ENCODE results near the gene FAM177B. TPM values are rescaled to one million over a fixed set of nuclear protein-coding genes. Genes with fewer than 3 reads are reported as not detected.
"Not testable (repeated sequence)": the region's sequence is repeated elsewhere in the genome, so short reads cannot be mapped to it uniquely, and the experiment has no call there.

The FAM177B gene
- total and polyA plus RNA-seq, 2 experiments from 2014 or later: not detected

DNA sequence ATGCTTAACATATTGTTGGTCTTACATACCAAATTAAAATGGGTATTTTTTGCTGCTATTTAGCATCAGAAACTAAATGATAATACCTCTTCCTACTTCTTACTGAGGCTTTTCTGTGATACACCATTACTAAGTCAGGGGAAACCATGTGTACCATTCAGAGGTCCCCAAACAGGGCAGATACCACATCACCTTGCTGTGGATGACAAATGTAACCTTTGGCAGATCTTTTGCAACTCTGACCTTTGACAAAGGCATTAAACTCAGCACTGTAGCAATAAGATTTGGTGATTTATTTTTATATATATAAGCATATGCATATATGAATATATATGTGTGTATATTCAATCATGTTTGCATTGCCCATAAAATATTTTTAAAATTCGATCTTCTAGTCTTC lies 2.9 kb downstream of the FAM177B start:
- no peak for DNase-seq
- Histone ChIP-seq H3K9ac (no peak overlapping the region), H3F3A (ENCODE audit: insufficient read depth) (peaks cover 18% of the 10 kb centered on the region; the same call in 1 of the 2 replicates), H3K27me3 (replicated peaks; ENCODE audit: insufficient read depth) (no peaks in the 10 kb centered on the region), H3K9me2 (ENCODE audit: insufficient read depth) (no peaks in the 10 kb centered on the region), H3K79me2 (ENCODE audit: insufficient read depth) (no peaks in the 10 kb centered on the region), H3K4me1 (ENCODE audit: insufficient read depth) (no peaks in the 10 kb centered on the region), H4K20me1 (ENCODE audit: insufficient read depth) (no peaks in the 10 kb centered on the region), H3K36me3 (ENCODE audit: low read depth) (peaks cover 13% of the 10 kb centered on the region), H3K4me2 (ENCODE audit: unreplicated experiment) (no peak overlapping the region), H3K4me3 (no peak overlapping the region), H3K9me3 (ENCODE audit: low read depth) (no peaks in the 10 kb centered on the region), H2AFZ (no peak overlapping the region), H3K27ac (no peak overlapping the region)
- in situ Hi-C loops (cut with MboI): no loop called here
- TF ChIP-seq EZH2 (IDR thresholded peaks at IDR 0.05; ENCODE audit: insufficient read depth, poor library complexity, severe bottlenecking): no peak
- TF ChIP-seq EZH2phosphoT487 (IDR thresholded peaks at IDR 0.05; ENCODE audit: insufficient read depth, low read depth): no peak
- 31 to 52% methylated on average over 1 of the region's 1 CpG for WGBS, 2 experiments (ENCODE audit: low coverage in 1 of 2, low lambda C conversion rate in 2 of 2, missing lambda C conversion rate in 2 of 2)

DNA sequence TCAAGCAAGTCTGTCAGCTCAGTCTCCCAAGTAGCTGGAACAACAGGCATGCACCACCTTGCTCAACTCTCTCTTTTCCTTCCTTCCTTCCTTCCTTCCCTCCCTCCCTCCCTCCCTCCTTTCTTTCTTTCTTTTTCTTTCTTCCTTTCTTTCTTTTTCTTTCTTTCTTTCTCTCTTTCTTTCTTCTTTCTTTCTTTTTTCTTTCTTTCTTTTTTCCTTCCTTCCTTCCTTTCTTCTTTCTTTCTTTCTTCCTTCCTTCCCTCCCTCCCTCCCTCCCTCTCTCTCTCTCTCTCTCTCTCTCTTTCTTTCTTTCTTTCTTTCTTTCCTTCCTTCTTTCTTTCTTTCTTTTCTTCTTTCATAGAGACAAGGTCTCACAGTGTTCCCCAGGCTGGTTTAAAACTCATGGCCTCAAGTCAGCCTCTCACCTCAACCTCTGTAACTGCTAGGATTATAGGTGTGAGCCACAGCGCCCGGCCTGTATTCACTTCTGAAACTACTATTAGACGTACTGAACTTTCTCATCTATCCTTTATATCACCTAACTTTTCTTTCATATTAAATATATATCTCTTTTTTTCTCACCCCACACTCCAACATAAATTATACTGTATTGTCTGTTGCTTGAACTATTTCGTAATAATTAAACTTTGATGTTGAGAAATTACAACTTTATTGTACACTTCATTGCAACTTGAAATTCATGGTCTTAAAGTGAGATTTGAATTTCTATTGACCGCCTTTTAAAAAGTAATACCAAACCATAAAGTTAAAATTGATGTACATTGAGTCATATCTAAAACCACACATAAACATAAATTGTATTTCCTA lies 4.8 kb downstream of the FAM177B start:
- H3K9ac ChIP-seq; H3K79me2 ChIP-seq (ENCODE audit: insufficient read depth); H4K20me1 ChIP-seq (ENCODE audit: insufficient read depth); H2AFZ ChIP-seq; H3K4me1 ChIP-seq (ENCODE audit: insufficient read depth); H3F3A ChIP-seq (ENCODE audit: insufficient read depth); H3K4me2 ChIP-seq (ENCODE audit: unreplicated experiment); H3K27me3 ChIP-seq (replicated peaks; ENCODE audit: insufficient read depth); H3K9me2 ChIP-seq (ENCODE audit: insufficient read depth); H3K9me3 ChIP-seq (ENCODE audit: low read depth); H3K27ac ChIP-seq; in situ Hi-C loops (cut with MboI); H3K36me3 ChIP-seq (ENCODE audit: low read depth); DNase-seq; H3K4me3 ChIP-seq: not testable (repeated sequence)
- WGBS, 2 experiments (ENCODE audit: low coverage in 1 of 2, low lambda C conversion rate in 2 of 2, missing lambda C conversion rate in 2 of 2): 93 to 96% methylated on average over 5 of the region's 5 CpGs

DNA sequence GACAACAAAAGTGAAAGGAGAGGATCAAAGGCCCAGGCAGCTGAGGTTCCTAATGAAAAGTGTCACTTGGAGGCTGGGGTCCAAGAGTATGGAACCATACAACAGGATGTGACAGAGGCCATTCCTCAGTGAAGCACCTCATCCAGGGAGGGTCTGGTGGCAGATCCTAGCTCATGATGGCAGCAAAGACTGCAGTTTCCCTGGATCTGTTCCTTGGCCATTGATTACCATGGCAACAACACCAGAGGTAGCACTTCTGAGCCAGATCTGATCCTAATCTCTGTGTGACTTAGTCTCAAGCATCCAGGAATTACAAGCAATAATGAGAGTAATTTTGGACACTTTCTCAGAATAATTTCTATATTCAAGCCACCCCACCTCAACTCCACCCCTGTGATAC lies 12.9 kb downstream of the FAM177B start:
- no peak for TF ChIP-seq EZH2 (IDR thresholded peaks at IDR 0.05; ENCODE audit: insufficient read depth, poor library complexity, severe bottlenecking)
- no peak for TF ChIP-seq EZH2phosphoT487 (IDR thresholded peaks at IDR 0.05; ENCODE audit: insufficient read depth, low read depth)
- Histone ChIP-seq H3K9me2 (ENCODE audit: insufficient read depth) (no peaks in the 10 kb centered on the region), H3K9ac (no peak overlapping the region), H3F3A (ENCODE audit: insufficient read depth) (peaks cover 12% of the 10 kb centered on the region), H3K9me3 (ENCODE audit: low read depth) (no peaks in the 10 kb centered on the region), H3K27ac (no peak overlapping the region), H3K79me2 (ENCODE audit: insufficient read depth) (no peaks in the 10 kb centered on the region), H4K20me1 (ENCODE audit: insufficient read depth) (no peaks in the 10 kb centered on the region), H3K4me3 (no peak overlapping the region), H2AFZ (no peak overlapping the region), H3K4me2 (ENCODE audit: unreplicated experiment) (no peak overlapping the region), H3K36me3 (ENCODE audit: low read depth) (no peaks in the 10 kb centered on the region), H3K27me3 (replicated peaks; ENCODE audit: insufficient read depth) (no peaks in the 10 kb centered on the region), H3K4me1 (ENCODE audit: insufficient read depth) (peaks cover 4% of the 10 kb centered on the region)
- DNase-seq: no peak
- in situ Hi-C loops (cut with MboI): no loop called here

DNA sequence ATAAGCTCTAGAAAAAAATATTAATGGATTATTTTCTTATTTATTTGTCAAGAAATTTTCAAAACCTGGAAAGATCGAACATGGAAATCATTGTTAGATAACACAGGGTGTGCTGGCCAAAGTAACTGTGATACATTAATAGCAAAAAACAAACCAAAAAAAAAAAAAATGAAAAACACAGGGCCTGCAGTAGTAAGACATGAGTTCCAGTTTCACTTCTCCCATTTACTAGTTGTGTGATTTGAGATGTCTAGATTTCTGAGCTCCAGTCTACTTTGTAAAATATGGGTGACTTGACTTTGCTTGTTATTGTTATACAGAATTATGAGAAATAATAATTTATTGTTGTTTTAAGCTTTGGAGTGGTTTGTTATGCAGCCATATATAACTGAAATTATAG lies 13.6 kb downstream of the FAM177B start:
- Histone ChIP-seq H3K9ac (no peak overlapping the region), H3K4me1 (ENCODE audit: insufficient read depth) (peaks cover 8% of the 10 kb centered on the region), H3F3A (ENCODE audit: insufficient read depth) (peaks cover 19% of the 10 kb centered on the region), H3K9me3 (ENCODE audit: low read depth) (no peaks in the 10 kb centered on the region), H3K4me3 (no peak overlapping the region), H3K36me3 (ENCODE audit: low read depth) (no peaks in the 10 kb centered on the region), H3K4me2 (ENCODE audit: unreplicated experiment) (no peak overlapping the region), H3K9me2 (ENCODE audit: insufficient read depth) (no peaks in the 10 kb centered on the region), H3K27ac (no peak overlapping the region), H4K20me1 (ENCODE audit: insufficient read depth) (no peaks in the 10 kb centered on the region), H2AFZ (no peak overlapping the region), H3K79me2 (ENCODE audit: insufficient read depth) (no peaks in the 10 kb centered on the region), H3K27me3 (replicated peaks; ENCODE audit: insufficient read depth) (no peaks in the 10 kb centered on the region)
- DNase-seq: no peak
- no peak for TF ChIP-seq EZH2 (IDR thresholded peaks at IDR 0.05; ENCODE audit: insufficient read depth, poor library complexity, severe bottlenecking)
- no peak for TF ChIP-seq EZH2phosphoT487 (IDR thresholded peaks at IDR 0.05; ENCODE audit: insufficient read depth, low read depth)
- in situ Hi-C loops (cut with MboI): no loop called here
- WGBS, 2 experiments (ENCODE audit: low coverage in 1 of 2, low lambda C conversion rate in 2 of 2, missing lambda C conversion rate in 2 of 2): 81 to 93% methylated on average over 1 of the region's 1 CpG

DNA sequence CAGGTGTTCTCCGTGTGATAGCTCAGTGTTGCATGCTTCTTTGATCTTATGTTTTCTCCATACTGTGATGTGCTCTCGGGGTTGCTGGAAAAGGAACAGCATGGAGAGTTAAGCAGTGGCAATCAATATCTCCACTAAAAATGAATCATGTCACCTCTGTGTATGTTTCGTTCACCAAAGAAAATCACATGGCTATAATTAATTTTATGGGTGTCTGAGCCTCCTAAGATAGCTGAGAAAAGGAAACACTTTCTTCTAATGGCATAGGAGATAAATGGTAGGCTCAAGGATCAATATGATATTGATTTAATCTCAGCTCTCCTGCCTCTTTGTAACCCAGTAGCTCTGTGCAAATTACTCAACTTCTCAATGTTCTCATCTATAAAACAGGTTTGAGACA lies 14.3 kb downstream of the FAM177B start:
- WGBS, 2 experiments (ENCODE audit: low coverage in 1 of 2, low lambda C conversion rate in 2 of 2, missing lambda C conversion rate in 2 of 2): 50 to 60% methylated on average over 3 of the region's 3 CpGs
- Histone ChIP-seq H3K27ac (no peak overlapping the region), H3F3A (ENCODE audit: insufficient read depth) (peaks cover 21% of the 10 kb centered on the region), H3K9me2 (ENCODE audit: insufficient read depth) (no peaks in the 10 kb centered on the region), H3K79me2 (ENCODE audit: insufficient read depth) (no peaks in the 10 kb centered on the region), H2AFZ (no peak overlapping the region), H4K20me1 (ENCODE audit: insufficient read depth) (no peaks in the 10 kb centered on the region), H3K4me2 (ENCODE audit: unreplicated experiment) (no peak overlapping the region), H3K4me3 (no peak overlapping the region), H3K36me3 (ENCODE audit: low read depth) (no peaks in the 10 kb centered on the region), H3K4me1 (ENCODE audit: insufficient read depth) (peaks cover 8% of the 10 kb centered on the region), H3K27me3 (replicated peaks; ENCODE audit: insufficient read depth) (no peaks in the 10 kb centered on the region), H3K9me3 (ENCODE audit: low read depth) (no peaks in the 10 kb centered on the region), H3K9ac (no peak overlapping the region)
- TF ChIP-seq EZH2 (IDR thresholded peaks at IDR 0.05; ENCODE audit: insufficient read depth, poor library complexity, severe bottlenecking): no peak
- TF ChIP-seq EZH2phosphoT487 (IDR thresholded peaks at IDR 0.05; ENCODE audit: insufficient read depth, low read depth): no peak
- no peak for DNase-seq
- in situ Hi-C loops (cut with MboI): no loop called here
